ENCODE data around the gene FMNL2. TPM values are rescaled to one million over a fixed set of nuclear protein-coding genes. Genes with fewer than 3 reads are reported as not detected.
A peak's percentile ranks its signal among the peaks of the same experiment; 100 is the strongest.

The FMNL2 gene
- total RNA-seq, 1 experiment from 2014 or later = 33.6 TPM

- Histone ChIP-seq H3K56ac (ENCODE audit: insufficient read length, low read depth, low read length) (no peak overlapping the region), H3K9me3 (ENCODE audit: control insufficient read depth, low read depth, low read length) (no peaks in the 10 kb centered on the region), H3K4ac (ENCODE audit: low read depth, low read length) (no peak overlapping the region), H2BK15ac (ENCODE audit: low read depth, low read length) (no peak overlapping the region), H3K23ac (ENCODE audit: insufficient read length, low read depth, low read length) (no peak overlapping the region), H3K23me2 (ENCODE audit: insufficient read length, low read depth, low read length, poor library complexity, severe bottlenecking) (no peaks in the 10 kb centered on the region), H4K91ac (ENCODE audit: insufficient read length, low read depth, low read length) (no peak overlapping the region), H3K18ac (ENCODE audit: insufficient read length, low read depth, low read length) (no peak overlapping the region), H2BK12ac (ENCODE audit: insufficient read length, low read depth, low read length) (no peak overlapping the region), H4K20me1 (ENCODE audit: control insufficient read depth, insufficient read depth, insufficient read length) (no peaks in the 10 kb centered on the region), H3K79me2 (ENCODE audit: insufficient read depth, low read length) (peaks cover 2% of the 10 kb centered on the region; the same call in 1 of the 2 replicates), H3K14ac (ENCODE audit: insufficient read depth, low read length) (no peak overlapping the region), H2BK5ac (ENCODE audit: insufficient read length, low read length) (no peak overlapping the region), H3K4me2 (ENCODE audit: insufficient read depth, insufficient read length, low read length) (no peak overlapping the region), H2BK120ac (ENCODE audit: low read depth, low read length, poor library complexity, severe bottlenecking) (no peak overlapping the region), H3K27ac (ENCODE audit: insufficient read length, low read depth, low read length) (no peak overlapping the region), H3K4me1 (ENCODE audit: insufficient read depth, low read length) (no peaks in the 10 kb centered on the region), H3K79me1 (ENCODE audit: insufficient read depth, low read depth, low read length, poor library complexity, severe bottlenecking) (peaks cover 3% of the 10 kb centered on the region), H4K8ac (replicated peaks; ENCODE audit: insufficient read length, low read depth, low read length) (no peak overlapping the region), H2AK5ac (ENCODE audit: insufficient read length, low read length) (no peak overlapping the region), H3T11ph (ENCODE audit: low read length) (no peak overlapping the region), H4K5ac (ENCODE audit: insufficient read length, low read depth, low read length) (no peak overlapping the region), H3K27me3 (ENCODE audit: insufficient read depth, low read length) (no peaks in the 10 kb centered on the region), H2AFZ (ENCODE audit: low read length) (no peak overlapping the region), H3K9ac (ENCODE audit: extremely low read depth, insufficient read length, low read length) (no peak overlapping the region), H2BK20ac (ENCODE audit: low read depth, low read length, poor library complexity, severe bottlenecking) (no peak overlapping the region)
- no peak for TF ChIP-seq CTCF (conservative IDR thresholded peaks at IDR 0.05)
- Mint-ChIP-seq H3K9me3 (no peaks in the 10 kb centered on the region), H3K4me3 (no peak overlapping the region), H3K36me3 (ENCODE audit: insufficient read depth in 1 of 3, low read depth in 3 of 3) (peaks cover 0 to 3% (median 0%) of the 10 kb centered on the region in 3 experiments; a peak in 2 of 7 replicates), H3K27me3 (ENCODE audit: low read depth) (no peaks in the 10 kb centered on the region), H3K4me1 (peaks cover 17 to 26% of the 10 kb centered on the region in 2 experiments), H3K27ac (peak overlapping the region; percentile 21 to 76 (median 28); a peak in 4 of 7 replicates)
- WGBS (ENCODE audit: extremely low coverage, insufficient read length, low lambda C conversion rate) = no CpG with 5 or more reads among the region's 14 CpGs
- DNase-seq = no peak
These were observed 183.9 kb downstream of the FMNL2 start for GRCh38 chr2:152518641-152519580.

Data from H9 (cell line).